GM21619 (cell line): ENCODE measurements around the gene UNC5C.

Source experiments
- ATAC-seq: cut with Tn5 transposase; IDR thresholded peaks from one replicate; pipeline ENCODE4 v1.9.1; 2021; ENCODE audit not compliant: unreplicated experiment

Gene UNC5C

DNA sequence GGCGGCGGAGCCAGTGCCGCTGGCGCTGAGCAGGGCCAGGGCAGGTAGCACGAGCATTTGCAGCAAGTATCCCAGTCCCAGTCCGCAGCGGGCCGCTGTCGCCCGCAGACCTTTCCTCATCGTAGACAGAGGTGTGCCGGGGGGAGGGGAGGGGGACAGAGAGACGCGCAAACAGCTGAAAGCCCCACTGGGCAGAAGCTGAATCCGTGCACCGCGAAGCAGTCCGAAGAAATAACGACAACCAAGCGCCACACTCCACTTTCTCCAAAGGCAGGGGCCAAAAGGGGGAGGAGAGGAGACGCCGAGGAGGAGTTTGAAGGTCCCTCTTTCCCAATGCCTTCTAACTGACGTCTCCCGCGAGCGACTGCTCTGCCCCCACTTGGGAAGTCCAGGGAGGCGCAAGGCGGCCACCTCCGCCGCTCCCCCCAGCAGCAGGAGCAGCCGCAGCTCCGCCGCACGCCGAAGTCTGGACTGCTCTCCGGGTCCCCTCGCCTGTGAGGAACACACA is at the start of gene UNC5C:
Gene UNC5C (minus strand): TSS at position 236 of the 508 bp plus-strand sequence.
- ATAC-seq: no peak

DNA sequence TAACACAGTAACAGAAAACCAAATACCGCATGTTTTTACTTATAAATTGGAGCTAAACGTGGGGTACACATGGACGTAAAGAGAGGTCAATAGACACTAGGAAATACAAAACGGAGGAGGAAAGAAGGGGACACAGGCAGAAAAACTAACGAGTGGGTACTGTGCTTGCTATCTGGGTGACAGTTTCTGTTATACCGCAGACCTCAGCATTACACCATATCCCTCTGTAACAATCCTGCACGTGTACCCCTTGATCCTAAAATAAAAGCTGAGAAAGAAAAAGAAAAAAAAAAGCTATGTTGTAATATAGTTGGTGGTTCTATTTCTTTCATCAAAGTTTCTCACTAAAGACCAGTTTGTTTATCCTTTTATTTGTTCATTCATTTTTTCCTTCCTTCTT is 47.9 kb upstream of the UNC5C start:
- no peak for ATAC-seq

DNA sequence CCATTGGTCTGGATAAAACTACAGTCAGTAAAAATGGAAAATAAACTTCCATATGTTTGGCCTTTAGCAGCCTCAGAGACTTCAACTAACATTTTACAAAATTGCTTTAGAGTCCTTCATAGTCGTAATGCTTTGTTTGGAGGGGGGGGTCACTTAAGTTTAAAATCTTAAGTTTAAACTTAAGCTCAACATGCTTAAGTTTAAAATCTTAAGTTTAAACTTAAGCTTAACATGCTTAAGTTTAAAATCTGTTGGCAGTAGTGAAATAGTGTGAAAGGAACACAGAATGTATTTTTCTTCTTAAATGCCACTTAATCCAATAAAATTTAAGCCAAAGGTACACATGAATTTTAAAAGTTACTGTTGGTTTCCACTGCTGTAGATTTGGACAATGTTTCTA is 45.9 kb upstream of the UNC5C start:
- no peak for ATAC-seq

DNA sequence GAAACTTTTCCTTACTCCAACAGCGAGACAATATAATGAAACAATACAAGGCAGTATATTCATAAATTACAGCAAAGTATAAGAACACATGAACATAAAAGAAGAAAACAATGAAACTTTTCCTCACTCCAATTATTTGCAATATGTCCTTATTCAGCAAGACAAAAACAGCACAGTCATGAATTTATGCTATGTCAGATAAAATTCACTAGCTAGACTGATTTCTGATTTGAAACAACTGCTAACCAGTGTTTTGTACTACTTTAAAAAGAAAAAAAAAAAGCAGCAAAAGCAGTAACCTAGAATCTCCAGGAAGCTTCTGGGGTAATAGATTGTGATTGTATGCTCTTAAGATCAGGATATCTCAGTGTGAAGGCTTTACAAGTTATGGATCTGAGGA is 45.2 kb upstream of the UNC5C start:
- no peak for ATAC-seq

DNA sequence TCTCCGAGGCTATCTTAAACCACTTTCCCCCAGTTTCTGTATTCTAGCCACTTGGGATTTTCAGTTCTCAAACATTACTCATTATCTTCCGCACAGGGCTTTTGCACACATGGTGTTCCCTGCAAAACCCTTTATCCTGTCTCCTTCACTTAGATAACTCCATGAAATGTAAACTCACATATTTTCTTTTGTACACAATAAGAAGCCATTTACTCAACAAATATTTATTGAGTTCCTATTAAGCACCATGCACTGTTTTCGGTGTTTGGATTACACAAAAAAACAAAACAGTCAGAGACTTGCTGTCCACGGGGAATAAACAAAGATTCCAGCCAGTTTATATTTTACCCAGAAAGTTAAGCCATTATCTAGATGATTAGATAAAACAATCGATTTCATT is 42.5 kb upstream of the UNC5C start:
- ATAC-seq: no peak

GRCh38 chr4:95590615-95591014 is 41.8 kb upstream of the UNC5C start:
- no peak for ATAC-seq

DNA sequence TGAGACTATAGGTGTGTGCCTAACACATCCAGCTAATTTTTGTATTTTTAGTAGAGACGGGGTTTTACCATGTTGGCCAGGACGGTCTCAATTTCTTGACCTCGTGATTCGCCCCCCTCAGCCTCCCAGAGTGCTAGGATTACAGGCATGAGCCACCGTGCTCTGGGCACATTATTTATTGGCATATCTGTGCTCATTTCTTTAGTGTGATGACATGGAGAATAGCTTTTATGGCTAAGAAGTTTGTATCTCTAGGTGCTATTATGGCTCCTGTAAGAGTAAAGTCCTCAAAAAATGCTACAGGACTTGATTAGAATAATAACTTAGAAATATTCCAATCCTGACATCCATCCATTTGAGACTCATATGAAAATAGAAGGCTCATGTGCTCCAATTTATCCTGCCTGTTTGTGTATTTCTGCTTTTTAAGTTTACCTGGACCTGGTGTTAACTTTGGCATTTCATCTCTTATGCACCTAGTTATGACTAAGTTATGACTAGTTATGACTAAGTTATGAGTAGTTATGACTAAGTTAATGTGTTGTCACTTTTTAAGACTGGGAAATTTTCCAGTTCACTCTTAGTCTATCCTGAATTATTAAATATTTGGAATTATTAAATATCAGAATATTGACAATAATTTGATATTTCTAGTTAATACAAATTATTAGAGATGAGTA is 36.4 kb upstream of the UNC5C start:
- ATAC-seq: no peak

GRCh38 chr4:95580226-95580625 is 31.5 kb upstream of the UNC5C start:
- no peak for ATAC-seq

- no peak for ATAC-seq
Measured at GRCh38 chr4:95572304-95572991, 23.7 kb upstream of the UNC5C start.

DNA sequence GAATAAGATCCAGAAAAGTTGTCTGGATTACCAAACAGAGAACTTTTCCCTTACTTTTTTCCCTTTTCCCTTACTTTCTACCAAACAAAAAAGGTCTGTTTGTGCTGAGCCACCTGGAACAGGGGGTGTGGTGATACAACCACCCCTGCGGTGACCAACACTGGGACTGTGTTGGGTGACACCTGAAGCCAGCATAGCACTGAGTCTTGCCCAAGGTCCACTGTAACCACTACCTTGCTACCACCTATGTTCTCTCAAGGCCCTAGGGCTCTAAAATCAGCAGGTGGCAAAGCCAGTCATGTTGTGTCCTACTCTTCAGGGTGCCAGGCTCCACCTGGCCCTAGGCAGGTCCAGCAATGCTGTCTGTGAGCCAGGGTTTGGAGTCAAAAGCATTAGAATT is 22.8 kb upstream of the UNC5C start:
- no peak for ATAC-seq

DNA sequence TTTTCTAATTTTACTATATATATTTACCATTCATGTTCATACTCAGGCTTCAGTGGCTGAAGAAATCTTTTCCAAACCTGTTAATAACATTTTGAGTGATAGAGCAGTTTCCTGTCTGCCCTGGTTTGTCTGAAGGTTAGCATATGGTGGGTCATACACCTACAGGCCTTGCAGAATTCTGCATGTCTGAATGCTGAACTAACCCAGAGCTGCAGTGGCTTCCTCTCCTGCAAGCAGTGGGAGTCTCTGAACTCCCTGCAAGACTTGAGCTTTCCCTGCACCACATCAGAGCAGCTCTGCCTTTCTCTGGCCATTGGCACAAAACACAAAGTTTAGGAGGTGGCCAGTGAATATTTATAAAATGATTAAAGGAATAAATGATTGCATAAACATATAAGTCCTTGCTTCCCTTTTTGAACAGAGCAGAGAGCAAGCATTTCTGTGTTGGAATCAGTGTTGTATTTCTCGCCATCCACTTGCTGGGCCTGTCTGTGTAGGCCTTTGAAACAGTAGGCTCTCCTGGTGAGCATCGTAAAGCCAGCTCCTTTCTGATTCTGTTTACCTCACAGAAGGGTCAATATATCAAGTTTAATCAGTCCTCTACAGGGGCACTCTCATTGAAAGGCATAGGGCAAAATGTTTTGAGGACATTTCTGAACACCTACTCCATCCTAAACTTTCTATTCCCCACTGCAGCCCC is 15.0 kb upstream of the UNC5C start:
- ATAC-seq: no peak

GRCh38 chr4:95560774-95561173 is 12.0 kb upstream of the UNC5C start:
- ATAC-seq: no peak

- no peak for ATAC-seq
Measured at GRCh38 chr4:95556207-95556859, 7.6 kb upstream of the UNC5C start.

DNA sequence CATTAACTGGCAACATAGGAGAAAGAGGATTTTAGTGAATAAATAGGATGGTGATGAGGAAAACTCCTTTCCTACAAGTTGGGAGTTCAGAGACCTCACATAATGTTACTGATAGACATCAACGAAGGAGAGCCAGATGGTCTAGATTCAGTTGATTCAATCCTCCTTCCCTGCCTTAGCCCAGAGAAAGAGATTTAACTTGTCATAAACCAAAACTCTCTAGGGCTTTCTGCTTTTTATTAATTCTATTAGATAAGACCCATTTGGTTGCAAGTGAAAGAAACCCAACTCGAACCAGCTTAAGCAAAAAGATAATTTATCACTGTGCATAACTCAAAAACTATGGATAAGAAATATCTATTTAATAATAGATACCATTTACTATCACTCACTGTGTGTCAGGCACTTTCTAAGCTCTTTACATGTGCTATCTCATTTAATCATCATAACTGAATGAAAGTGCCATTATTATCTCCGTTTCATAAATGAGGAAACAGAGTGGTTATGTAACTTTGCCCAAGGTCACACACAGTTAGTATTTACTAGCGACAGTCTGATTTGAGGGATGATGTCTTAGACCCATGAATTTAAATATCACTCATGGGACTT is 4.3 kb upstream of the UNC5C start:
- ATAC-seq: no peak

DNA sequence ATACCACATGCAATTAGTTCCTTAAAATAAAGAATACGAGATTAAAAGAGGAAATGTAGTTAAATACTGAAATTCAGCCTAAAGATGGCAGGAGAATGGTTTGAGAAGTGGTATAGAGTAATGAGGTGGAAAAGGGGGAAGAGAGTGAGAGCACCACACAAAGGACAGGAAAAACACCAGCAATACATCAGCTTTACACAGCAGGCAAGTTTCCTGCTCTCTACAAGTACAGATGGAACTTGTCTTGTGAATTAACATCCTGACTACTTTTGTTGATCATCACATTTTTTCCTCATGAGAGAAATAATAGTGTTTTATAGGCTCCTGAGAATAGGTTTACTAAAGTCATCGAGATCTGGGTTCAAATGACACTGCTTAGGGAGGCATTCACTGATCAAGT is 2.9 kb upstream of the UNC5C start:
- no peak for ATAC-seq

DNA sequence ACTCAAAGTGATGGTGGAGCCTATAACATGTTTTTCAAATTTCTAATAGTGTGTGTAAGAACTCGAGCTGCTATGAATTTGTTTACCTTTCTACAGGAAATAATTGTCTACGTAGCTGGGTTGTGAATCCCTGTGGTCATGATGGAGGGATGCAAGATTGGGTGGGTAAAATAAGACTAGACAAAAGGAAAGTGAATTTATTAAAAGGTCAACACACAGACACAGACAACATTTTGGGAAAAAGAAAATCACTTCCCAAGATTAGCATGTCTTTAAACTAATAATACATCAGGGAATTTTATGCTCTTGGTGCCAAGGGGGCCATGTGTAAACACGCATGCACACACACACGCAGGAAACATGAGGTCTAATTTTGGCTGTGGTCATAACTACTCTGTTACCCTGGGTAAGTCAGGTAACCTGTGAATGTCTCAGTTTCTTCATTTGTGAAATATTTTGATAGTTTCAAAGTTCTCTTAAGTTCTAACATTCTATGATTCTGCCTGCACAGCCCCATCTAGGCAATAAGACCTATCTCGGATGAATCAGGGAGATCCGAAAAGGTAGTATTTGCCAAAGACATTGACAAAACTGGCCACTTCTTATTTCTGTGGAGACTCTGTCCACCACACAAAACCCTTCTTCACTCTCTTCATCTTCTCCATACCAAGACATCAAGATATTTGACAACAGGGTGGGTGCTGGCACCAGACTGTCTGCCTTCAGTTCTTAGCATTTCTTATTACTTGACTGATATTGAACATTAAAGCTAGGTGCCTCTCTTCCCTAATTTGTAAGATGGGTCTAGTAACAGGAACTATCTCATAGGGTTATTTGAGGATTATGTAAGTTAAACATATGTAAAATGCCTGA is 1.6 kb upstream of the UNC5C start:
- no peak for ATAC-seq

DNA sequence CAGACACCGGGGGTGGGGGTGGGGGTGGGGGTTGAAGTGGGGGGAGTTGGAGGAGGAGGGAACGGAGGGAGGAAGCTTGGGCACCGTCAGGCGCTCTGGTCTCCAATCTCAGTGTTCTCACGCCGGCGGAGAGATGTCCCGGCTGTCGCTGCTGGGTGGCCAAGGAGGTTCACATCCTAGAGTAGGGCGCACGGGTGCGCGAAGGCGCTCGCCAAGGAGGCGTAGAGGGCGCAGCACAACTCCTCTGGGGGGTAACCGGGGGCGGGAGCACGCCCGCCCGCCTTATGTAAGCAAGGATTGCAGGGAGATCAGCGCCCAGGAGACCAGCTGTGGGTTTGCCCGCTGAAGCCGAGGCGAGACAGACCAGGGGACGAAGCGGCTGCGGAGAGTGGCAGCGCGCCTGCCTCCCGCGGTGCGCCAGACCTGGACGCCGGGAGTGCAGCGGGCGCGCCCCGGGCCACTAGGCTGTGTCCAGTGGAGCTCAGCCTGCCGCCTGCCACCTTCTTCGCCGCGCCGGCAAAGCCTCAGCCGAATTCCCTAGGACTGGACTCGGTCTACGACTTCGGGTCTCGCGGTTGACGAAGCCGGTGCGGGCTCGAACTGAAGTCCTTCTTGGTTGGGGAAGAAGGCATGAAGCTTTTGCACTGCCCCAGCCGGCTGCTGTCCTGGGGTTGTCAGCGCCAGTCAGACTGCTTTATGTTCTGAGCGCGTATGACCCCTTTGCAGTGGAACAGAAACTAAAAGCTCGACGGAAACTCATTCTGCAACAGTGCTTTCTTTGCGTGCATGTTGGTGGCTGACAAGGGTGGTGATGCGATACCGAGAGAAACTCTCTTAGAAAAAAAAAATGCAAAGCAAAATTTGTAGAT is 707 bp upstream of the UNC5C start:
- ATAC-seq: peak; percentile 97

GRCh38 chr4:95547715-95548471 is 880 bp downstream of the UNC5C start:
- no peak for ATAC-seq
